MM.1S (cell line): ENCODE data around the gene VWA1.

Source experiments
- DNase-seq: peaks from one replicate; pipeline ENCODE4 v3.0.0-alpha.2; 2015
- H2AFZ ChIP-seq: fragments of 300-600 bp; sonication (generic); 2 replicates; pipeline ENCODE4 v1.6.0; 2016; ENCODE audit warnings: antibody characterized with exemption, low read length
- H3F3A ChIP-seq: fragments of 300-600 bp; sonication (generic); 2 replicates; pipeline ENCODE4 v1.6.1; 2016; ENCODE audit warnings: mild to moderate bottlenecking, antibody characterized with exemption, low read length, moderate library complexity, mixed read lengths; ENCODE audit not compliant: insufficient read depth
- H3K27ac ChIP-seq: fragments of 300-600 bp; sonication (generic); 2 replicates; pipeline ENCODE4 v1.5.1; 2016; ENCODE audit warnings: mild to moderate bottlenecking, low read length
- H3K27me3 ChIP-seq: fragments of 300-600 bp; sonication (generic); replicated peaks from 2 replicates; pipeline ENCODE4 v1.6.0; 2016; ENCODE audit warnings: low read length; ENCODE audit not compliant: insufficient read depth
- H3K36me3 ChIP-seq: fragments of 300-600 bp; sonication (generic); replicated peaks from 2 replicates; pipeline ENCODE4 v1.6.1; 2016; ENCODE audit warnings: mild to moderate bottlenecking, low read length, mixed read lengths; ENCODE audit not compliant: insufficient read depth
- H3K4me1 ChIP-seq: fragments of 300-600 bp; sonication (generic); 2 replicates; pipeline ENCODE4 v1.6.1; 2016; ENCODE audit warnings: low read length, mixed read lengths
- H3K4me2 ChIP-seq: fragments of 300-600 bp; sonication (generic); 2 replicates; pipeline ENCODE4 v1.6.0; 2016; ENCODE audit warnings: low read depth, low read length
- H3K4me3 ChIP-seq: fragments of 300-600 bp; sonication (generic); 2 replicates; pipeline ENCODE4 v1.5.1; 2016; ENCODE audit warnings: low read length, mixed read lengths
- H3K79me2 ChIP-seq: fragments of 300-600 bp; sonication (generic); 2 replicates; pipeline ENCODE4 v1.6.1; 2016; ENCODE audit warnings: mixed run types, low read length, mixed read lengths
- H3K9ac ChIP-seq: fragments of 300-600 bp; sonication (generic); 2 replicates; pipeline ENCODE4 v1.6.1; 2016; ENCODE audit warnings: low read length, mixed read lengths
- H3K9me2 ChIP-seq: fragments of 300-600 bp; sonication (generic); replicated peaks from 2 replicates; pipeline ENCODE4 v1.6.1; 2016; ENCODE audit warnings: mild to moderate bottlenecking, low read length, mixed read lengths; ENCODE audit not compliant: insufficient read depth
- H3K9me3 ChIP-seq: fragments of 300-600 bp; sonication (generic); replicated peaks from 2 replicates; pipeline ENCODE4 v1.6.1; 2016; ENCODE audit warnings: mild to moderate bottlenecking, low read length, mixed read lengths; ENCODE audit not compliant: insufficient read depth
- H4K20me1 ChIP-seq: fragments of 300-600 bp; sonication (generic); 2 replicates; pipeline ENCODE4 v1.6.1; 2016; ENCODE audit warnings: mild to moderate bottlenecking, low read length, moderate library complexity, mixed read lengths; ENCODE audit not compliant: insufficient read depth
- CTCF ChIP-seq: fragments of 300-600 bp; sonication (generic); IDR thresholded peaks from 2 replicates; pipeline ENCODE4 v1.5.1; 2016; ENCODE audit warnings: antibody characterized with exemption, low read length, mixed read lengths
- EZH2 ChIP-seq: fragments of 300-600 bp; sonication (generic); optimal IDR thresholded peaks from 2 replicates; pipeline ENCODE3; 2017; ENCODE audit warnings: low read depth, mild to moderate bottlenecking, antibody characterized with exemption, low read length, mixed read lengths
- EZH2phosphoT487 ChIP-seq: fragments of 300-600 bp; sonication (generic); IDR thresholded peaks from 2 replicates; pipeline ENCODE4 v1.6.1; 2018; ENCODE audit warnings: antibody characterized with exemption, low read length

The VWA1 gene

DNA sequence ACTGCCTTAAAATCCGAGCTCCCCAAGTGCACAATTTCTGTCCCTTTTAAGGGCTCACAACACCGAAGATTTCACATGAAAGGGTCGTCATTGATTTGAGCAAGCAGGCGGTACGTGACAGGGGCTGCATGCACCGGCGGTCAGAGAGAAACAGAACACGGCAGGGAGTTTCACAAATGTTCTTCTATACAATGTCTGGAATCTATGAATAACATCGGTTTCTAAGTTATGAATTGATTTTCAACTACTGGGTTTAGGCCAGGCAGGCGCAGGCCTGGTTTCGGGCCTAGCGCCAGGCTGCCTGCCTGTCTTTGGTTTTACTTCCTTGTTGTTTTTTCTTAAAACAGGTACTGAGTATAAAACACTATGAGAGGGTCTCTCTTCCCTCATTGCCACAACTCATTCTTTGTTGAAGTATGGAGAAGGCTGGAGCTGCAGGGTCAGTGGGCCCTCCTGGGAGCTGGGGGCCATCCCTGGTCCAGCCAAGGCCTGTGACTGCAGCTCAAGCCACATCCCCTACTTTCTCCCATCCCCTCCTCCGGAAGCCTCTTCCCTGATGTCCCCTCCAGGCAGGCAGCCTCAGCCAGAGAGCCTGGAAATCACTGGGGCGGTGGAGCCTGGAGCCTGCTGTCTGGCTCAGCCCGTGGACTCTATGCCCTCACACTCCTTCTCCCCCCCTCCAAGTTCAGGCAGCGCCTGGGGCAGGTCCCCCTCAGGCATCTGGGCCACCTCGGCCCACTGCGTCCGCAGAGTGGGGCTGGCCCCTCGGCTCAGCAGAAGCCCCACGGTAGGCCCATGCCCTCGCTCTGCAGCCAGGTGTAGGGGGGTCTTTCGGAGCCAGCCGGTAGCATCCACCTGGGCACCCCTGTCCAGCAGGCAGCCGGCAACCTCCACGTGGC is 16.8 kb upstream of the VWA1 start:
- H3K27me3 ChIP-seq: peaks cover 11% of the 10 kb centered on the region; the same call in 1 of the 2 replicates
- no peak overlapping the region for H3K4me2 ChIP-seq
- no peaks in the 10 kb centered on the region for H3K79me2 ChIP-seq
- TF ChIP-seq CTCF: no peak
- no peak for TF ChIP-seq EZH2phosphoT487
- no peak for TF ChIP-seq EZH2
- no peak overlapping the region for H3K4me3 ChIP-seq
- H2AFZ ChIP-seq: no peak overlapping the region
- H3K36me3 ChIP-seq: no peaks in the 10 kb centered on the region
- DNase-seq: no peak
- no peaks in the 10 kb centered on the region for H3K9me3 ChIP-seq
- H3K27ac ChIP-seq: no peak overlapping the region
- no peaks in the 10 kb centered on the region for H3F3A ChIP-seq
- peaks cover 8% of the 10 kb centered on the region for H3K4me1 ChIP-seq
- H4K20me1 ChIP-seq: no peaks in the 10 kb centered on the region
- H3K9me2 ChIP-seq: no peaks in the 10 kb centered on the region
- no peak overlapping the region for H3K9ac ChIP-seq

DNA sequence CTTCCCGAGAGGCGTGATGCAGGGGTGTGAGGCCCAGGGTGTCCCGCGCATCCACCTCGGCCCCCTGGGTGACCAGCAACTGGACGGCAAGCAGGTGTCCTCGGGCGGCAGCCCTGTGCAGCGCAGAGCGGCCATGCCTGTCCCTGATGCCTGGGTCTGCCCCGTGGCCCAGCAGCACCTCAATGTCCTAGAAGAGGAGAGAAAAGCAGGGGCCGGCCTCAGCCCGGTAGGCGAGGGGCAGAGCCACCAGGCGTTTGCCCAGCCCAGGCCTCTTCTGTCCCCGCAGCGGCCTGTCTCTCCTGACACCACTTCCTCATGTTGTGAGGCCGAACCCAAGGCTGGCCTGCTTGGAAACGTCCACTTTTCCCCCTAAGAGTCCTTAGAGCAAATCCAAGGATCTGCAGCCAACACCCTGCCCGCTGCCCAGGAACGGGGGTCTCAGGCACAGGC is 16.1 kb upstream of the VWA1 start:
- no peaks in the 10 kb centered on the region for H3K36me3 ChIP-seq
- TF ChIP-seq EZH2 (no peak), EZH2phosphoT487 (no peak), CTCF (no peak)
- H3K27me3 ChIP-seq: peaks cover 11% of the 10 kb centered on the region; the same call in 1 of the 2 replicates
- H3K27ac ChIP-seq: no peak overlapping the region
- no peaks in the 10 kb centered on the region for H3K9me3 ChIP-seq
- H3K9me2 ChIP-seq: no peaks in the 10 kb centered on the region
- H2AFZ ChIP-seq: no peak overlapping the region
- DNase-seq: no peak
- no peaks in the 10 kb centered on the region for H4K20me1 ChIP-seq
- H3K79me2 ChIP-seq: no peaks in the 10 kb centered on the region
- no peak overlapping the region for H3K4me2 ChIP-seq
- peaks cover 8% of the 10 kb centered on the region for H3K4me1 ChIP-seq
- no peak overlapping the region for H3K4me3 ChIP-seq
- H3F3A ChIP-seq: no peaks in the 10 kb centered on the region
- no peak overlapping the region for H3K9ac ChIP-seq

DNA sequence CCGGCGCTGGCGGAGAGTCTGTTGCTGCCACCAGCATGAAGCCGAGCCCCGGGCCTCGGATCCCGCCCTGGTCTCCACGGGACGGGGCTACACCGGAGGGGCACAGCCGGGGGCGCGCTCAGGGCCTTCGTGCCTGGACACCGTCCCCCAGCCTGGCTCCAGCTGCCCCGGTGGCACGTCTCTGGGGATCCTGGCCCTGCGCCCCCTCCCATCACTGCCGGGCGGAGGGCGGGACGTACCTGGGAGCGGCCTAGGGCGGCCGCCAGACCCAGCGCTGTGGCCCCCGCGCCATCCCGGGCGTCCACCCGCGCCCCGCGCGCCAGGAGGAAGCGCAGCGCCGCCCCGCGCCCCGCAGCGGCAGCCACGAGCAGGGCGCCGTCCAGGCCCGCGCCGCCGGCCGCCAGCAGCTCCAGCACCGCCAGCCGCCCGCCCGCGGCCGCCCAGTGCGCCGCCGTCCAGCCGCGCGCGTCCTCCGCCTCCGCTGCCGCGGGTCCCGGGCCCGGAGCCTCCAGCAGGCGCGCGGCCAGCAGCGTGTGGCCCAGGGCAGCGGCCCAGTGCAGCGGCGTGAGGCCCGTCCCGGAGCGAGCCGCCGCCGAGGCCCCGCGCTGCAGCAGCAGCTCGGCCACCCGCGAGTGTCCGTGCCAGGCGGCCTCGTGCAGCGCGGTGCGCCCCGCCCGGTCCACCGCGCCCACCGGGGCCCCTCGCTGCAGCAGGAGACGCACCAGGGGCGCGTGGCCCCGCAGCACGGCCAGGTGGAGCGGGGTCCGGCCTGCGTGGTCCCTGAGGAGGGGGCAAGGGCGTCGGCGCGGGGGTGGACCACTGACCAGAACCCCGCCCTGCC is 15.5 kb upstream of the VWA1 start:
- DNase-seq: no peak
- no peaks in the 10 kb centered on the region for H3F3A ChIP-seq
- no peak overlapping the region for H3K4me3 ChIP-seq
- H4K20me1 ChIP-seq: no peaks in the 10 kb centered on the region
- TF ChIP-seq EZH2 (no peak), EZH2phosphoT487 (no peak), CTCF (no peak)
- H3K27me3 ChIP-seq: peaks cover 11% of the 10 kb centered on the region; the same call in 1 of the 2 replicates
- no peaks in the 10 kb centered on the region for H3K9me2 ChIP-seq
- H3K79me2 ChIP-seq: no peaks in the 10 kb centered on the region
- no peak overlapping the region for H2AFZ ChIP-seq
- H3K27ac ChIP-seq: no peak overlapping the region
- H3K9ac ChIP-seq: no peak overlapping the region
- H3K36me3 ChIP-seq: no peaks in the 10 kb centered on the region
- peaks cover 8% of the 10 kb centered on the region for H3K4me1 ChIP-seq
- H3K4me2 ChIP-seq: no peak overlapping the region
- H3K9me3 ChIP-seq: no peaks in the 10 kb centered on the region
